Measurements from ENCODE around the gene RHAG. TPM values are rescaled to one million over a fixed set of nuclear protein-coding genes. Genes with fewer than 3 reads are reported as not detected.
A peak's percentile ranks its signal among the peaks of the same experiment; 100 is the strongest.
"Not testable (repeated sequence)": the region's sequence is repeated elsewhere in the genome, so short reads cannot be mapped to it uniquely, and the experiment has no call there.

Gene RHAG
- total RNA-seq, 1 donor from 2014 or later = 0.41 TPM

DNA sequence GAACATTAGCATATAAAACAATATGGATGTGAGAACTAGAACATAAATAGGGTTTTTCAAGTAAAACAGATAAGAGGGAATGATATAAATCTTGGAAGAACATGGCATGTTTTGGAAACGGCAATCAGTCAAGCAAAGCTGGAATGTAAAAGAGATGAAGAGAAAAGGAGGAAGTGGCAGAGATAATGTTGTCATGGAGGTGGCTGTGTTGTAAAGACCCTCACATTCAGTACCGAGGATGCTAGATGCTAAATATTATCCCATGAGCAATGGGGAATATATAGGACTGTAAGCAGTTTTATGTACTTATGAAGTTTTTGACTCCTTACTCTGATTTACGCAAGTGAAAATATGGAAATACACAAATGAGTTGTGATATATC, 702 bp upstream of the RHAG start:
- DNase-seq (ENCODE audit: low spot score in 2 of 2) (no peak), FAIRE-seq (no peak)

DNA sequence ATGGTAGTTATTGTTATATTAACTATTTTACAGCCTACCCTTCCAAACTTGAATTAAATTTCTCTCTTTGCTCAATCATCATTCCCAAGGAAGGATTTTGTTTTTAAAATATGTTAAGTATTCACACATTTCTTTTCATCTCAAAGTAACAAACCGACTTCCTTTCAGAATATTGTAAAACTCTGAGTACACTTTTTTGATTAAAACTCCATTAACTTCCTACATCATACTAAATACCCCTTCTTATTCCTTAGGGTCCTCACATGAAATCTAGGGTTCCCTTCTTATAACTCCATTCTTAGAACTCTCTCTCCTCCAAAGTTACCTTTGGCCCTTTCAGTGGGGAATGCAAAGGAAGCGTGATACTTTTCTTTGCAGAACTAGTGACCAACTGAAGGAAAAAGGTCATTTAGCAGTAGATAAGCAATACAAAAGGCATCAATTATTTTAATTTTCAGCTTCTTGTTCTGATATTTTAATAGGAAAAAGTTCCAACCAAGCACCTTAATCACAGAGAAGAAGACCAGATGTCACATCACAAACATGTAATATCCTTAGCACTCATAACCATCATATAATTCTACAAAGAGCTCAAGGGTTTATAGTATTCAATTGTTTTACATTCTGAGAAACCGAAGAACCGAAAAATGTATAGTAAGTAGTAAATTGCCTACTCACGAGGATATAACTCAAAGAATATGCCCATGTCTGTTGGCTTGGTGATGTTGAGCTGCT, 494 bp downstream of the RHAG start:
- DNase-seq (ENCODE audit: low spot score in 2 of 2) (no peak), FAIRE-seq (no peak)

DNA sequence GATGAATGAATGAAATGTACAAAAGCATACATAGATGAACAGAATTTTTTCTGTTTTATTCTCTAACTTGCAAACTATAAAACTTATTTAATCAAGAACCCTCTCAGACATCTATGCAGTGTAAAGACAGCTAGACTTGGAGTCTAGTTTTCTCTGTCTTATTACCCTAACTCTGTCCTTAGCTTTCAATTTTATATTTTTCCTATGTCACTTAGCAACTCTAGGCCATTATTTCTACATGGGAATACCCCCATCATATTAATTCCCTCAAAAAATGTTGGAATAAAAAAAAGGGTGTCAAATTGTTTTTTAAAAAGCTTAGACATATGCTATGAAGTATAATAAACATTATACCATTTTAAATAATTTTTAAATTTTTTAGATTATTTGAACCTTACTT, 1.2 kb downstream of the RHAG start:
- FAIRE-seq = no peak
- no peak for DNase-seq (ENCODE audit: low spot score in 2 of 2)

DNA sequence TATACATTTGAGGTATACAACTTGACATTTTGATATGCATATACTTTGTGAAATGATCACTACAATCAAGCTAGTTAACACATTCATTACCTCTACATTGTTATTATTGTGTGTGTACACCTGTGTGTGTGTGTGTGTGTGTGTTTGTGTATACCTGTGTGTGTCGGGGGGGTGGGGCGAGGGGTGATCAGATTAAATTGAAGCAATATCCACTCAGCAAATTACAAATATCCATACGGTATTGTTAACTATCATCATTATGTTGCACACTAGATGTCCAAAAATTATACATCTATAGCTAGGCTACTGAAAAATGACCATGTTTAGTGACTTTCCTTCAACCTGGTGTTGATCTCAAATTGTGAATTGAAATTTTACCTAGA, 1.8 kb downstream of the RHAG start:
- DNase-seq (ENCODE audit: low spot score in 2 of 2) (no peak), FAIRE-seq (no peak)

DNA sequence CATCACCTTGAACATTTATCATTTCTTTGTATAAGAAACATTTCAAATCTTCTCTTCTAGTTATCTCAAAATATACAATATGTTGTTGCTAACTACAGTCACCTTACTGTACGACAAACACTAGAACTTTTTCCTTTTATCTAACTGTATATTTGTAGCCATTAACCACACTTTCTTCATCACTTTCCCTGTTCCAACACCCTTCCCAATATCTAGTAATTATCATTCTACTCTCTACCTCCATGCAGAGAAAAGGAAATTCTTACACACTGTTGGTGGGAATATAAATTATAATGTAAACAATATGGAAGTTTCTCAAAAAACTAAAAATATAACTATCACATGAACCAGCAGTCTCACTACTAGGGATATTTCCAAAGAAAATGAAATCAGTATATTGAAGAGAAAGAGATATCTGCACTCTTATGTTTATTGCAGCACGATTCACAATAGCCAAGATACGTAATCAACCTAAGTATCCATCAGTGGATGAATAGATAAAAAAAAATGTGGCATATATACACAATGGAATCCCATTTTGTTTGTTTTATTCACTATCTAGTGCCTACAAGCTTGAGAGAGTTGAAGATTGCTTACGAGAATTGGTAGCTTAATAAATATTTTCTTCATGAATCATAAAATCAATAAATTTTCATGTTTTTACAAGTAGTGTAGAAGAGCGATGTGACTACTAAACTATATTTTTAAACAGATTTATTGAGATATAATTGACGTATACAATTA, 2.4 kb downstream of the RHAG start:
- no peak for FAIRE-seq

DNA sequence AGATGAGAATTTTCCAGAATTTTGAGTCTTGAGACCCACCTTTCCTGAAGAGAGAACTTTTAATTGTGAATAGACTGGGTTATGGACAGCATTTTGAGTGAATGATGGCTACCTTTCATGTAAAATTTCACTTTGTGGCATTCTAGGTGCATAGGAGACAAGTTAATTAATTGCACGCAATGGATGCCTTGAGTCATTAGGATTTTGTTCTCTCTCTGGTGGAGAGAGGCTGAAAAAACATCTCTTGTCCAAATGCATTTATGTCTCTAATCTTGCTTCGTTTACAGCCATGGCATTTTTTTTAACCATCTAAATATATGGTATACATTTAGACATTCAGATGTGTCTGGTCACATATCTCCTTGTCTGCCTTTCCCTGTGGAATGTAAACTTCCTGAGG, 3.1 kb downstream of the RHAG start:
- FAIRE-seq (no peak), DNase-seq (ENCODE audit: low spot score in 2 of 2) (no peak)

More for the DNA sequence above, 2.4 kb downstream of the RHAG start:
- no peak for DNase-seq (ENCODE audit: low spot score in 2 of 2)

DNA sequence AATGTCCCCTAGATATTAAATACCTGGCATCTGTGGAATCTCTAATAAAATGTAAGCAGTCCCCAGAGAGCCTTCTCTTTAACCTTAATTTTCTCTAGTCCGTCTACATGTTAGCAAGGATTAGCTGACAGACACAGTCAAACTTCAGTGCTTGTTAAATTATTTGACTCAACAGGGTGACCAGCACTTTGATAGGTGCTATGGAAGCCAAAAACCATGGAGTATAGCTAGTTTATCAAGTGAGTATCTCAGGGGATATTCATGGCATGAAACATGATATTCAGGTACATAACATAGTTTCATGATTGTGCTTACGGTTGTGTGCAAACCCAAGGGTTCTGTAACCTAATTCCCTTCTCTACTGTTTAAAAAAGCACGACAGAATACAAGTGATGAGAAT, 3.9 kb downstream of the RHAG start:
- DNase-seq (ENCODE audit: low spot score in 2 of 2) = no peak
- FAIRE-seq = no peak

DNA sequence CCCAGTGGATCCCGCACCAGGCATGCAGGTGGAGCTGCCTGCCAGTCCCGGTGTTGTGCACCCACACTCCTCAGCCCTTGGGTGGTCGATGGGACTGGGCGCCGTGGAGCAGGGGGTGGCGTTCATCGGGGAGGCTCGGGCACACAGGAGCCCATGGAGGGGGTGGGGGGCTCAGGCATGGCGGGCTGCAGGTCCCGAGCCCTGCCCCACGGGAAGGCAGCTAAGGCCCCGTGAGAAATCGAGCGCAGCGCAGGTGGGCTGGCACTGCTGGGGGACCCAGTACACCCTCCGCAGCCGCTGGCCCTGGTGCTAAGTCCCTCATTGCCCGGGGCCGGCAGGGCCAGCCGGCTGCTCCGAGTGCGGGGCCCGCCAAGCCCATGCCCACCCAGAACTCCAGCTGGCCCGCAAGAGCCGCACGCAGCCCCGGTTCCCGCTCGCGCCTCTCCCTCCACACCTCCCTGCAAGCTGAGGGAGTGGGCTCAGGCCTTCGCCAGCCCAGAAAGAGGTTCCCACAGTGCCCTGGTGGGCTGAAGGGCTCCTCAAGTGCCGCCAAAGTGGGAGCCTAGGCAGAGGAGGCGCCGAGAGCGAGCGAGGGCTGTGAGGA, 7.1 kb downstream of the RHAG start:
- not testable (repeated sequence) for DNase-seq (ENCODE audit: low spot score in 2 of 2); FAIRE-seq

DNA sequence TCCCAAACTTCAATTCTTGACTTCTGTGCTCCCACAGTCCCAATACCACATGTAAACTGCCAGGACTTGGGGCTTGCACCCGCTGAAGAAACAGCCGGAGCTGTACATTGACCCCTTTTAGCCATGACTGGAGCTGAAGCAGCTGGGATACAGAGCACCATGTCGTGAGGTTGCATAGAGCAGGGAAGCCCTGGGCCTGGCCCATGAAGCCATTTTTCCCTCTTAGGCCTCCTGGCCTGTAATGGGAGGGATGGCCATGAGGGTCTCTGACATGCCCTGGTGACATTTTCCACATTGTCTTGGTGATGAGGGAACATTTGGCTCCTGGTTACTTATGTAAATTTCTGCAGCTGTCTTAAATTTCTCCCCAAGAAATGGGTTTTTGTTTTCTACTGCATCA, 9.8 kb downstream of the RHAG start:
- FAIRE-seq (no peak), DNase-seq (ENCODE audit: low spot score in 2 of 2) (no peak)

DNA sequence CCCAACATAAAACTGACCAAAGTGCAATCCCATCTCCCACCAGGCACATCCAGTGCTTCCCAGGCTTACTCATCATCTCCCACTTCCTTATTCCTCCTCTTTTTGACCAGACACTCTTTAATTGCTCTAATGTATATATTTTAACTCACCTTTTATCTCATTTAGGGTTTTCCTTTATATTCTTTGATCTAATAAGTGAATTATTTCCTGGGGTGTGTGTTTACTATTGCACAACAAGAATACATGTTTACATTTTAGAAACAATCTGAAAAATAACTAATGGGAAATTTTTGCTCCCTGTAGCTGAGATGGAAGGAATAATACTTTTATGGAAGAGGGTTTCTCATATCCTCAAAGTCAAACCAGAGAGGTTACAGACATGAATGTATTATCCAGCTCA, 18.4 kb downstream of the RHAG start:
- FAIRE-seq = no peak
- DNase-seq (ENCODE audit: low spot score in 2 of 2) = no peak

DNA sequence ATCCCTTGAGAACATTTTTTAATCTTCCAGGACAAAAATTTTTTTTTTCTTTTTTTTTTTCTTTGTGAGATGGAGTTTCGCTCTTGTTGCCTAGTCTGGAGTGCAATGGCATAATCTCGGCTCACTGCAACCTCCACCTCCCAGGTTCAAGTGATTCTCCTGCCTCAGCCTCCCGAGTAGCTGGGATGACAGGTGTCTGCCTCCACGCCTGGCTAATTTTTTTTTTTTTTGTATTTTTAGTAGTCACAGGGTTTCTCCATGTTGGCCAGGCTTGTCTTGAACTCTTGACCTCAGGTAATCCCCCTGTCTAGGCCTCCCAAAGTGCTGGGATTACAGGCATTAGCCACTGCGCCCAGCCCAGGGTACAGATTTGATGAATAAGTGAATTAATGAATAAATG, 22.5 kb downstream of the RHAG start:
- not testable (repeated sequence) for FAIRE-seq; DNase-seq (ENCODE audit: low spot score in 2 of 2)

DNA sequence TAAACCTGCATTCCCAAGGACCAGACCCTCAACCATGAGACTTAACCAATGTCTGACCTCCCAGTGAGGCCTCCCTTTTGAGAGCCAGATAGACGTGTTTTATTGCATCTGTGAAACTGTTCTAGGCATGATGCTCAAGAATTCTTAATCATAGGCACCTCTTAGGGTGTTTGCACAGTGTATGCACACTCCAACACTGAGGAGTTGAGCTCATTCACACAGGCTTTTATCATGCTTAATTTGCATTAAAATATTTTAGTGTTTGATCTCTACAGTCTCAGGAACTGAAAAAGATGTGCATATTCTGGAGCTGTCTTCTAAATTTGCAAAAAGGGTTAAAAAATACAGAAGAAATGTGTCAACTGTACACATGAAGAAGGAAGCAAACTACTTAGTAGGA, 27.4 kb downstream of the RHAG start:
- FAIRE-seq = no peak

DNA sequence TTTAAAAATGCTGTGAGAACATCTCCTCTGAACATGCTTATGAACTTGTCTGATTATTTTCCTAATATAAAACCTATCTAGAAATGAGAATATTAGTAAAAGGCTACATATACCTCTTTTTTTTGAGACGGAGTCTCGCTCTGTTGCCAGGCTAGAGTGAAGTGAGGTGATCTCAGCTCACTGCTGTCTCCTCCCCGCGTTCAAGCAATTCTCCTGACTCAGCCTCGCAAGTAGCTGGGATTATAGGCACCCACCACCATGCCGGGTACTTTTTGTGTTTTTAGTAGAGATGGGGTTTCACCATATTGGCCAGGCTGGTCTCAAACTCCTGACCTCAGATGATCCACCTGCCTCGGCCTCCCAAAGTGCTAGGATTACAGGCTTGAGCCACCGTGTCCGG, 28.4 kb downstream of the RHAG start:
- not testable (repeated sequence) for DNase-seq (ENCODE audit: low spot score in 2 of 2); FAIRE-seq

More for the DNA sequence above, 27.4 kb downstream of the RHAG start:
- no peak for DNase-seq (ENCODE audit: low spot score in 2 of 2)

DNA sequence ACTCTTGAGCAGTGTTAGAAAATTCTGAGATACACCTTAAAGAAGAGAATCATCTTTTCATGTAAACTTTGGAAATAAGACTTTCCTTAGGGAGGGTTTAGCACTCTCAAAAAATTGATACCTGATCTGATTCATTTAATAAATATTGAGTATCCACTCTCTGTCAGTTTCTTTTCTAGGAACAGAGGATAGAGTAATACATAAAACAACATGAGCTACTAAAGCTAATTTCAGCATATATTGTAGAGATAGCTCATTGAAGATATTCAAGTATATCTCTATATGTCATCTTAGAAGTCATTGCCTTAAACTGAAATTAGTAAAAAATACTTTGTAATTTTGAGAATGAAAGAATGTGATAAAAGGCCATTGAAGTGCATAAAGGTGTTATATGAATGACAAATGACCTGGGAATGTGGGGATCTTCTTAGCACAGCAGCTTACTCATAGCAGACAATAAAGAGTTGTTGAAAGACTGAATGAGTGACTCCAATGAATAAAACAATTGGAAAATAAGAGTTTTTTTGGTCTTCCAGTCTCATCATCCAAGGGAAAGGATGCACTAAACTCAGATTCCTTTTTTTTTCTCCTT, 29.2 kb downstream of the RHAG start:
- FAIRE-seq (no peak), DNase-seq (ENCODE audit: low spot score in 2 of 2) (no peak)

DNA sequence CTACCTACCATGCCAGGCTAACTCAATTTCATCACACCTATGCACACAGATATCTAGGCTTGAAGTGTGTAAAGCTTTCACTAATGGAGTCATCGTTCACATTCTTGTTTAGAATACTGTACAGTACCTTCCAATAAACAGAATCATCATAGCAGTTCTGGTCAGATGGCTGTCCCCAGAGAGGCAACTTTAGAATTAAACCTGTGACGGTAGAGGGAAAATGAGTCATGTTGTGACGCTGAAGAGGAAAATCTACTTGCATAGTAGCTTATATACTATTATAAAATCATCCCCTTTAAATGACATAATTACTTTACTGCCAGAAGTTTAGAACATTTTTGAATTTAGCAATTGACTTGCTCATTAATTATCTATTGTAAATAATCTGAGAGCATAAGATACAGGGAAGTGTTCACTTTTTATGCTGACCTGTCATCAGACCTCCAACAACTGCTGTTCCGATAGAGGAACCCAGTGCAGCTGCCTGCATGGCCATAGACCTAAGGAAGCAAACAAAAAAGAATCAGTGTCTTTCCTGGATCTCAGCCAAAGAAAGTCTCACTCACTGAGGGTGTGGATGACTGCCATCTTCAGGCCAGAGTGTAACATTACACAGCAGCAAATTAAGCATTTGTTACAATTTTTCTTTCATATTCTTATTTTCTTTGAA, 29.8 kb downstream of the RHAG start:
- peak; percentile 27 to 56 for DNase-seq (ENCODE audit: low spot score in 2 of 2)
- peak; percentile 88 for FAIRE-seq

DNA sequence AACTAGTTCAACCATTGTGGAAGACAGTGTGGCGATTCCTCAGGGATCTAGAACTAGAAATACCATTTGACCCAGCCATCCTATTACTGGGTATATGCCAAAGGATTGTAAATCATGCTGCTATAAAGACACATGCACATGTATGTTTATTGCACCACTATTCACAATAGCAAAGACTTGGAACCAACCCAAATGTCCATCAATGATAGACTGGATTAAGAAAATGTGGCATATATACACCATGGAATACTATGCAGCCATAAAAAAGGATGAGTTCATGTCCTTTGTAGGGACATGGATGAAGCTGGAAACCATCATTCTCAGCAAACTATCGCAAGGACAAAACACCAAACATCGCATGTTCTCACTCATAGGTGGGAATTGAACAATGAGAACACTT, 32.6 kb downstream of the RHAG start:
- DNase-seq (ENCODE audit: low spot score in 2 of 2); FAIRE-seq: not testable (repeated sequence)

DNA sequence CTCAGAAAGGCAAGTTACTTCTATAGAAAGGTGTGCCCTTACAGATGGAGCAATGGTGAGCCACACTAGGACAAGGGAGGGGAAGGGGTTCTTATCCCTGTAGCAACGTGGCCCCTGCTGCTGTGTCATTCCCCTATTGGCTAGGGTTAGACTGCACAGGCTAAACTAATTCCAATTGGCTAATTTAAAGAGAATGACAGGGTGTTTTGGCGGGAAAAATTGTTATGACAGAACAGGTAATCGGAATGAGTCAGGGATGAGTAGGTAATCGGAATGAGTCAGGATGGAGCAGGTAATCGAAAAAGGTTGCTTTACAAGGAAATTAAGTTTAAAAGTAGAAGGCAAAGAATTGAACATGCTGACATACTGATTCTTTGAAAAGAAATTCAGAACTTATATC, 49.4 kb downstream of the RHAG start:
- FAIRE-seq; DNase-seq (ENCODE audit: low spot score in 2 of 2): not testable (repeated sequence)

DNA sequence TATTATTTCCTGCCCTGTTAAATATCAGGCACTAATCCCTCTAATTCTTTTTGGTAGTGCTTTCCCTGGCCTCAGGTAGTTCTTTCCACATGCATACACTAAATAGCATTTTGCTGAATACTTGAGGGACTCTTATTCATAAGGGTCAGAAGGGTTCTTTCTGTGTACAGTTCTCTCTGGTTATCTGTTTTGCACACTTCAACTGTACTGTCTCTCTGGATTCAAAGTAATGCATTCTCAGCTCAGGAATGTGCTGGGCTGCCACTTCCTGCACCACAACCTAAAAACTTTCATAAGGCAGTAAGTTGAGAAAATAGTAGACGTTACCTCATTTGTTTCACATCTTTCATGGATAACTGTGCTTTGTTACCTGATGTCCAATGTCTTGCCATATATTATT, 54.1 kb downstream of the RHAG start:
- no peak for DNase-seq (ENCODE audit: low spot score in 2 of 2)
- no peak for FAIRE-seq

DNA sequence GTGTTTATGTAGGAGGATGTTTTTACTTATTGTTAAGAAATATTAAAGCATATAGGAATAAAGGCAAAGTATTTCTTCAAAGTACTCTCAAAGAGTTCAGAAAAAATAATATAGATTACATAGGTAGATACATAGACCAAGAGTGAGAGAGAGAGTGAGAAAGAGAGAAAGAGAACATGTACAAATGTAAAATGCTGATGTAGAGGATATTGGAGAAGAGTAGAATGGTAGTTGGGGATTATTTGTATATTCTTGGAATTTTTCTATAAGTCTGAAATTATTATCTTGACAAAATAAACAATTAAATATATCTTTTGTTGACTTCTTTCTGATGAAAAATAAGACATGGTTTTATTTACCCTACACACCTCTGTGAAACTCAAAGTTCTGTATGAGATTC, 57.0 kb downstream of the RHAG start:
- FAIRE-seq (no peak), DNase-seq (ENCODE audit: low spot score in 2 of 2) (no peak)

DNA sequence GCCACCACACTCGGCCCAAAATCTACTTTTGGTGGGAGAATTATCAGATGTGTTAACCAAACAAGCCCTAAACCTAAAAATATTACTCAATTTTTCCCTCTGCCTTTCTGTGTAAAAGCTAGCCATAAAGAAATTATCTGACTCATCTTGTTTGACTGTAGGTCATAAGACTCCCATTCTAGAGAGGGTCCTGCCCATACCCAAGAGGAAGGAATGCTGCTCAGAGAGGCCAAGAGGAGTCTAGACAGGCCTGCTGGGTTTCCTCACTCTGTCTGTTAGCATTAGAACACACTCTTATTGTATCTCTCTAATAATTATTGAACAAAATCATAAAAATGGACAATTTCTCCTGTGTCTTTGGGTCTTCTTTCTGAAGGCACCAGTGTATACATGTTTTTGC, 60.0 kb downstream of the RHAG start:
- FAIRE-seq (no peak), DNase-seq (ENCODE audit: low spot score in 2 of 2) (no peak)
